SK-N-SH (cell line): ENCODE data around the gene PLOD1. TPM values are rescaled to one million over a fixed set of nuclear protein-coding genes. Genes with fewer than 3 reads are reported as not detected.
A peak's percentile ranks its signal among the peaks of the same experiment; 100 is the strongest.

ENCODE experiments used
- CHD2 ChIP-seq: fragments of 150-350 bp; IDR thresholded peaks from 2 replicates; pipeline ENCODE4 v1.6.1; 2018; ENCODE audit warnings: low read length; ENCODE audit not compliant: partially characterized antibody
- ELF1 ChIP-seq: IDR thresholded peaks from 2 replicates; pipeline ENCODE4 v1.4.0; 2012
- EP300 ChIP-seq, 2 experiments: IDR thresholded peaks; 2 replicates each; pipeline versions ENCODE4 v1.4.0 to v1.6.1; 2012; ENCODE audit warnings: borderline replicate concordance in 1 of 2, low read depth in 1 of 2, low read length in 1 of 2
- EZH2phosphoT487 ChIP-seq: fragments of 200-600 bp; sonication (generic); IDR thresholded peaks from 2 replicates; pipeline ENCODE4 v1.6.1; 2017; ENCODE audit warnings: low read depth, mixed run types, mild to moderate bottlenecking, antibody characterized with exemption, moderate library complexity, borderline replicate concordance
- FOXM1 ChIP-seq: IDR thresholded peaks from 2 replicates; pipeline ENCODE4 v1.4.0; 2012; ENCODE audit warnings: low read depth, mild to moderate bottlenecking
- GABPA ChIP-seq: IDR thresholded peaks from 2 replicates; pipeline ENCODE4 v1.4.0; 2012; ENCODE audit warnings: low read depth, mild to moderate bottlenecking
- JUND ChIP-seq: IDR thresholded peaks from 2 replicates; pipeline ENCODE4 v1.4.0; 2012
- MEF2A ChIP-seq: IDR thresholded peaks from 2 replicates; pipeline ENCODE4 v1.4.0; 2012; ENCODE audit warnings: low read depth, borderline replicate concordance
- MXI1 ChIP-seq: IDR thresholded peaks from 2 replicates; pipeline ENCODE4 v1.6.1; 2012; ENCODE audit warnings: mild to moderate bottlenecking, low read depth, low read length, improper control_type of control experiment
- NRF1 ChIP-seq: IDR thresholded peaks from 2 replicates; pipeline ENCODE4 v1.6.1; 2012; ENCODE audit warnings: low read depth, mild to moderate bottlenecking, low read length
- POLR2AphosphoS5 ChIP-seq: IDR thresholded peaks from 2 replicates; pipeline ENCODE4 v1.6.1; 2012; ENCODE audit warnings: low read depth, low read length
- RAD21 ChIP-seq: IDR thresholded peaks from 2 replicates; pipeline ENCODE4 v1.6.1; 2012; ENCODE audit warnings: mild to moderate bottlenecking, low read length
- RFX5 ChIP-seq: IDR thresholded peaks from 2 replicates; pipeline ENCODE4 v1.6.1; 2012; ENCODE audit warnings: mild to moderate bottlenecking, improper control_type of control experiment, low read length
- RXRA ChIP-seq: IDR thresholded peaks from 2 replicates; pipeline ENCODE4 v1.4.0; 2012; ENCODE audit warnings: low read depth, mild to moderate bottlenecking, borderline replicate concordance
- SIN3A ChIP-seq: IDR thresholded peaks from 2 replicates; pipeline ENCODE4 v1.6.1; 2012; ENCODE audit warnings: low read depth, mild to moderate bottlenecking, low read length, moderate library complexity, borderline replicate concordance
- TAF1 ChIP-seq: IDR thresholded peaks from 2 replicates; pipeline ENCODE4 v1.6.1; 2012; ENCODE audit warnings: low read depth, mild to moderate bottlenecking, low read length, moderate library complexity, borderline replicate concordance
- TEAD4 ChIP-seq: IDR thresholded peaks from 2 replicates; pipeline ENCODE4 v1.4.0; 2012; ENCODE audit warnings: mild to moderate bottlenecking, borderline replicate concordance; ENCODE audit not compliant: insufficient read depth
- YY1 ChIP-seq: IDR thresholded peaks from 2 replicates; pipeline ENCODE4 v1.4.0; 2012; ENCODE audit warnings: low read depth, mild to moderate bottlenecking
- polyA plus RNA-seq, 3 experiments: library from polyadenylated mRNA; depleted of rRNA; stranded (reverse); fragments of >200 nt; gene quantifications; 2 replicates each; pipeline ENCODE4 v1.2.3, GENCODE V29; 2012
- TF ChIP-seq, protein P1 (sequence below): IDR thresholded peaks from 2 replicates; pipeline ENCODE4 v1.4.0; 2012; ENCODE audit warnings: low read depth, borderline replicate concordance
- TF ChIP-seq, protein P2 (sequence below): IDR thresholded peaks from 2 replicates; pipeline ENCODE4 v1.6.1; 2012; ENCODE audit warnings: mild to moderate bottlenecking, low read depth, low read length, moderate library complexity
- TF ChIP-seq, protein P3 (sequence below): IDR thresholded peaks from 2 replicates; pipeline ENCODE4 v1.4.0; 2012; ENCODE audit warnings: low read depth, borderline replicate concordance
- TF ChIP-seq, protein P4 (sequence below): fragments of 150-350 bp; IDR thresholded peaks from 2 replicates; pipeline ENCODE4 v1.6.1; 2016; ENCODE audit warnings: mild to moderate bottlenecking, low read depth, low read length
- TF ChIP-seq, protein P5 (sequence below): IDR thresholded peaks from 2 replicates; pipeline ENCODE4 v1.4.0; 2012; ENCODE audit warnings: low read depth

PLOD1 gene
- polyA plus RNA-seq, 1 of the 3 experiments (the other 2 are of a cell fraction): 257 TPM

DNA sequence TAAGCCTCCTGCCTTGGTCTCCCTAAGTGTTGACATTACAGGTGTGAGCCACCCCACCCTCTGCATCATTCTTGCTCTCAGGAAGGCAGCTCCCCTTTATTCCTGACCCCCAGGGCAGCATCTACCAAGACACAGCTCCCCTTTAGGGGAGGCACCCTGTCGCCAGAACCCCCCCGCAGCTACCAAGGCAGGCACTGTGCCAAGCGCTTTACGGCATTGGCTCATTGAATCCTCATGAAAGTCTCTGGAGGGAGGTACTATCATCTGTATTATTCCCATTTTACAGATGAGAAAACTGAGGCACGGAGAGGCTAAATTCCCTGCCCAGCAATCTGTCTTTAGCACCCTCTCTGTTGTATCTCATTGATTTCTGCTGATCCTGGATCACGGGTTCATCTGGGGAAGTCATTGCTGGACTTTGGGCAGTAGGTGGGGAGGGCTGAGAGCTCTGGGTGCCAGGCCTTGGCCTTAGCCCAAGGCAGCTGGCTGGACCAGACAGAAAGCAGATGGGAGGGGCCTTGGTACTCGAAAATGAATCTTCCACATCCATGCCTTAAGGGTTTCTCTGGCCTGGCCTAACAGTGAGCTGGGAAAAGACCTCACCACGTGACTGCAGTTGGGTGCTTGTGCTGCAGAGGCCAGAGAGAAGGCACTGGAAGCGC lies 5.9 kb downstream of the PLOD1 start (continued):
- TF ChIP-seq, protein P1, sequence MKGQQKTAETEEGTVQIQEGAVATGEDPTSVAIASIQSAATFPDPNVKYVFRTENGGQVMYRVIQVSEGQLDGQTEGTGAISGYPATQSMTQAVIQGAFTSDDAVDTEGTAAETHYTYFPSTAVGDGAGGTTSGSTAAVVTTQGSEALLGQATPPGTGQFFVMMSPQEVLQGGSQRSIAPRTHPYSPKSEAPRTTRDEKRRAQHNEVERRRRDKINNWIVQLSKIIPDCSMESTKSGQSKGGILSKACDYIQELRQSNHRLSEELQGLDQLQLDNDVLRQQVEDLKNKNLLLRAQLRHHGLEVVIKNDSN: peak; percentile 69; the same call in 1 of the 2 replicates
- TF ChIP-seq TAF1 (no peak), JUND (no peak), EP300 (IDR thresholded peaks at IDR 0.05; ENCODE audit: borderline replicate concordance in 1 of 2, low read depth in 1 of 2, low read length in 1 of 2) (peak in 1 of 2 experiments; percentile 90; a peak in 2 of 4 replicates), EZH2phosphoT487 (no peak), TEAD4 (no peak), CHD2 (peak; percentile 83), RFX5 (no peak), SIN3A (no peak), POLR2AphosphoS5 (no peak), RAD21 (peak; percentile 30), GABPA (no peak), NRF1 (no peak), MEF2A (no peak), YY1 (no peak), MXI1 (peak; percentile 90; the same call in 1 of the 2 replicates), FOXM1 (no peak), RXRA (no peak), ELF1 (no peak)
- TF ChIP-seq, protein P2, sequence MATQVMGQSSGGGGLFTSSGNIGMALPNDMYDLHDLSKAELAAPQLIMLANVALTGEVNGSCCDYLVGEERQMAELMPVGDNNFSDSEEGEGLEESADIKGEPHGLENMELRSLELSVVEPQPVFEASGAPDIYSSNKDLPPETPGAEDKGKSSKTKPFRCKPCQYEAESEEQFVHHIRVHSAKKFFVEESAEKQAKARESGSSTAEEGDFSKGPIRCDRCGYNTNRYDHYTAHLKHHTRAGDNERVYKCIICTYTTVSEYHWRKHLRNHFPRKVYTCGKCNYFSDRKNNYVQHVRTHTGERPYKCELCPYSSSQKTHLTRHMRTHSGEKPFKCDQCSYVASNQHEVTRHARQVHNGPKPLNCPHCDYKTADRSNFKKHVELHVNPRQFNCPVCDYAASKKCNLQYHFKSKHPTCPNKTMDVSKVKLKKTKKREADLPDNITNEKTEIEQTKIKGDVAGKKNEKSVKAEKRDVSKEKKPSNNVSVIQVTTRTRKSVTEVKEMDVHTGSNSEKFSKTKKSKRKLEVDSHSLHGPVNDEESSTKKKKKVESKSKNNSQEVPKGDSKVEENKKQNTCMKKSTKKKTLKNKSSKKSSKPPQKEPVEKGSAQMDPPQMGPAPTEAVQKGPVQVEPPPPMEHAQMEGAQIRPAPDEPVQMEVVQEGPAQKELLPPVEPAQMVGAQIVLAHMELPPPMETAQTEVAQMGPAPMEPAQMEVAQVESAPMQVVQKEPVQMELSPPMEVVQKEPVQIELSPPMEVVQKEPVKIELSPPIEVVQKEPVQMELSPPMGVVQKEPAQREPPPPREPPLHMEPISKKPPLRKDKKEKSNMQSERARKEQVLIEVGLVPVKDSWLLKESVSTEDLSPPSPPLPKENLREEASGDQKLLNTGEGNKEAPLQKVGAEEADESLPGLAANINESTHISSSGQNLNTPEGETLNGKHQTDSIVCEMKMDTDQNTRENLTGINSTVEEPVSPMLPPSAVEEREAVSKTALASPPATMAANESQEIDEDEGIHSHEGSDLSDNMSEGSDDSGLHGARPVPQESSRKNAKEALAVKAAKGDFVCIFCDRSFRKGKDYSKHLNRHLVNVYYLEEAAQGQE: no peak
- TF ChIP-seq, protein P3, sequence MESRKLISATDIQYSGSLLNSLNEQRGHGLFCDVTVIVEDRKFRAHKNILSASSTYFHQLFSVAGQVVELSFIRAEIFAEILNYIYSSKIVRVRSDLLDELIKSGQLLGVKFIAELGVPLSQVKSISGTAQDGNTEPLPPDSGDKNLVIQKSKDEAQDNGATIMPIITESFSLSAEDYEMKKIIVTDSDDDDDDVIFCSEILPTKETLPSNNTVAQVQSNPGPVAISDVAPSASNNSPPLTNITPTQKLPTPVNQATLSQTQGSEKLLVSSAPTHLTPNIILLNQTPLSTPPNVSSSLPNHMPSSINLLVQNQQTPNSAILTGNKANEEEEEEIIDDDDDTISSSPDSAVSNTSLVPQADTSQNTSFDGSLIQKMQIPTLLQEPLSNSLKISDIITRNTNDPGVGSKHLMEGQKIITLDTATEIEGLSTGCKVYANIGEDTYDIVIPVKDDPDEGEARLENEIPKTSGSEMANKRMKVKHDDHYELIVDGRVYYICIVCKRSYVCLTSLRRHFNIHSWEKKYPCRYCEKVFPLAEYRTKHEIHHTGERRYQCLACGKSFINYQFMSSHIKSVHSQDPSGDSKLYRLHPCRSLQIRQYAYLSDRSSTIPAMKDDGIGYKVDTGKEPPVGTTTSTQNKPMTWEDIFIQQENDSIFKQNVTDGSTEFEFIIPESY: no peak
- TF ChIP-seq, protein P4, sequence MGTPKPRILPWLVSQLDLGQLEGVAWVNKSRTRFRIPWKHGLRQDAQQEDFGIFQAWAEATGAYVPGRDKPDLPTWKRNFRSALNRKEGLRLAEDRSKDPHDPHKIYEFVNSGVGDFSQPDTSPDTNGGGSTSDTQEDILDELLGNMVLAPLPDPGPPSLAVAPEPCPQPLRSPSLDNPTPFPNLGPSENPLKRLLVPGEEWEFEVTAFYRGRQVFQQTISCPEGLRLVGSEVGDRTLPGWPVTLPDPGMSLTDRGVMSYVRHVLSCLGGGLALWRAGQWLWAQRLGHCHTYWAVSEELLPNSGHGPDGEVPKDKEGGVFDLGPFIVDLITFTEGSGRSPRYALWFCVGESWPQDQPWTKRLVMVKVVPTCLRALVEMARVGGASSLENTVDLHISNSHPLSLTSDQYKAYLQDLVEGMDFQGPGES: no peak
- TF ChIP-seq, protein P5, sequence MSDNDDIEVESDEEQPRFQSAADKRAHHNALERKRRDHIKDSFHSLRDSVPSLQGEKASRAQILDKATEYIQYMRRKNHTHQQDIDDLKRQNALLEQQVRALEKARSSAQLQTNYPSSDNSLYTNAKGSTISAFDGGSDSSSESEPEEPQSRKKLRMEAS: 0 out of 2 replicates have a peak, but pooled peaks have one; percentile 31
